Breast epithelium (tissue), 3 donors: ENCODE measurements around the gene WLS.

Source experiments
- CTCF ChIP-seq, 3 donors: fragments of 450-650 bp; IDR thresholded peaks; one replicate each; pipeline ENCODE4 v1.5.1; 2016 to 2017; ENCODE audit warnings: antibody characterized with exemption in 3 of 3, mild to moderate bottlenecking in 3 of 3, moderate library complexity in 3 of 3
- POLR2A ChIP-seq: fragments of 450-650 bp; IDR thresholded peaks from one replicate; pipeline ENCODE4 v1.6.1; 2016; ENCODE audit warnings: antibody characterized with exemption, mild to moderate bottlenecking, moderate library complexity

GRCh38 chr1:68279846-68280245, 47.5 kb upstream of the WLS start:
- no peak for TF ChIP-seq CTCF (IDR thresholded peaks at IDR 0.05)
- TF ChIP-seq POLR2A: no peak
